ENCODE data around the gene DCAF5.
"Not testable (repeated sequence)": the region's sequence is repeated elsewhere in the genome, so short reads cannot be mapped to it uniquely, and the experiment has no call there.

DCAF5 gene

GRCh38 chr14:69068744-69069421 is 84.0 kb downstream of the DCAF5 start:
- no peak for DNase-seq (ENCODE audit: low spot score)

DNA sequence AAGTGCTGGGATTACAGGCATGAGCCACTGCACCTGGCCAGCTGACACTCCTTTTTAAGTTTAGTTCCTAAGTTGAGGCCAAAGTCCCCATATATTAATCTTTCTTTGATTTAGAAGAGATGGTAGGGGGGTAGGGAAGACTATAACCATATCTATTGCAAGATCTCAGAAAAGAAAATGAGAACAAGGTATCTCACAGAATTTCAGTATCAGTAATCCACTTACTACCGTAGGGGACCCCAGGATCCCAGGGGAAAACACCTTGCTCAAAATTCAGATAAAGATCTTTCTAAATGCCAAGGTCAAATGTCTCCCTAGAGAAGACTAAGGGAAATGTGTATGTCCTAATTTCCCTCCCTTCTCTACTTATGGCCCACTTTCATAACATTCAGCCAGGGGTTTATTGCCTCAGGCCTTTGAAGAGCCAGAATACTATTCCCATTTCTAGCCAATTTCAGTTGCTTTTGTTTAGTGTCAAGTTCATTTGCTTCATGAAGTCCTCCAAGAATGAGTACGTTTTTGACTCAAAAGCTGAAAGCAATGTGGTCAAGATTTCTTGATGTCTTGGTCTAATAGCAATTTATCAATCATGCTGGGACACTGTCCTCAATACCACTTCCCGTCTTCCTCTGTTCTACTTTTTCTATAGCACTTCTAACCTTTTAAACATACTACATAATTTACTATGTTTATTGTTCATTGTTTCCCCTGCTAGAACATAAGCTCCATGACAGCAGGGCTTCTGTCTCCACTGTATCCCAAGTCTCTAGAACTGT is 86.3 kb downstream of the DCAF5 start:
- DNase-seq (ENCODE audit: low spot score) = no peak

- not testable (repeated sequence) for DNase-seq (ENCODE audit: low spot score)
Observed at GRCh38 chr14:69065934-69066333, 87.0 kb downstream of the DCAF5 start.

GRCh38 chr14:69064596-69064995 is 88.3 kb downstream of the DCAF5 start:
- DNase-seq (ENCODE audit: low spot score) = no peak

GRCh38 chr14:69059658-69060623 is 93.0 kb downstream of the DCAF5 start:
- DNase-seq (ENCODE audit: low spot score) = no peak

GRCh38 chr14:69055999-69056788 is 96.7 kb downstream of the DCAF5 start:
- DNase-seq (ENCODE audit: low spot score) = no peak

- no peak for DNase-seq (ENCODE audit: low spot score)
Observed at GRCh38 chr14:69055125-69055524, 97.8 kb downstream of the DCAF5 start.

- DNase-seq (ENCODE audit: low spot score) = no peak
Observed at GRCh38 chr14:69054030-69054429, 98.9 kb downstream of the DCAF5 start.

- DNase-seq (ENCODE audit: low spot score) = no peak
Observed at GRCh38 chr14:69052181-69052601, 100.7 kb downstream of the DCAF5 start.

DNA sequence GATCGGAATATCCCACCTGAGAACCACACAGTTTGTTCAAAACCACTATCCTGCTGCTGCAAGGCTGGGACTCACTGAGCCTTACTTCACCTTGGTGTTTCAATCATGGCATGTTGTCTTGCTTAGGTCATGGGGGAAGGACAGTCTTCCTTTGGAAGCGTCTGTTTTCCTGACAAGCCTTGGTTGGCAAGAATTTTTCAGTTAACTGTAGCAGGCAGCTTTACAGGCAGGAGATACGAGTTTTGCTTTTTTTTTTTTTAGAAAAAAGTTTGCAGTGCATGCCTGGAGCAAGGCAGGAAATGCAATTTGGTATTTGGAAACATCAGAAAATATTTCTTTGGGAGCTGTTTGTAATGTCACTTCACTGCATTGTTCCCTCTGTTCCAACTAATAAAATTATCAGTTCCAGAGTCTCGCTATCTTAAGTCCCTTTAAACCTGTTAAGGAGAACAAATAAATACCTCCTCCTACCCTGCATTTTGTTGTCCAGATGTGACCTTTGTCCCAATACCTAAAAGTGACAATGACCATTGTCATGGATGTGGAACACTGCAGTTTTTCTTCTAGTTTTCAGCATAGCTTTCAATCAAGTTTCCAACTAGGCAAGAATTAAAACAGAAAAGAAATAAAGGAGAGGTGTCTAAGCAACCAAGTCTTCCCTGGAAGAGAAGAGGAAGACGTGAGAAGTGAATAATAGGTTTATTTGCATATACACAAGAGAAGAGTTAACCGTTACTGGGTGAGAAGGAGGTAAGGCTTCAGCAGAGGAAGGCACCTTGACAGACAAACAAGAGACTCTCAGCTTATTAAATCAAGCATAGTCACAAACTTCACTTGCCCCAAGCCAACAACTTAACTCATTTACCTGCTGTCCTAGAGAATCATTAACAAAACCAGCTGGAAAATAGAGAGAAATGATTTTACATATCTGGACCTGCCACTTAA is 102.4 kb downstream of the DCAF5 start:
- no peak for DNase-seq (ENCODE audit: low spot score)

- DNase-seq (ENCODE audit: low spot score) = no peak
Observed at GRCh38 chr14:69049675-69050074, 103.2 kb downstream of the DCAF5 start.

DNA sequence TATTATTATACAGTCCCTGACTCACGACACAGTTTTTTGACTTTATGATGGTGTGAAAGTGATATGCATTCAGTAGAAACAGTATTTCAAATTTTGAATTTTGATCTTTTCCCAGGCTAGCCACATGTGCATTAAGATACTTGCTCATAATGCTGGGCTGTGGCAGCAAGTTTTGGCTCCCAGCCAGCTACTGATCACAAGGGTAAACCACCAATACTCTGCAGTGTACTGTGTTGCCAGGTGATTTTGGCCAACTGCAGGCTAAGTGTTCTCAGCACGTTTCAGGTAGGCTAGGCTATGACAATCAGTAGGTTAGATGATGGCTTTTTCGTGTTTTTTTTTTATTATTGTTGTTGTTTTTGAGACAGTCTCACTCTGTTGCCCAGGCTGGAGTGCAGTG is 104.5 kb downstream of the DCAF5 start:
- no peak for DNase-seq (ENCODE audit: low spot score)

DNA sequence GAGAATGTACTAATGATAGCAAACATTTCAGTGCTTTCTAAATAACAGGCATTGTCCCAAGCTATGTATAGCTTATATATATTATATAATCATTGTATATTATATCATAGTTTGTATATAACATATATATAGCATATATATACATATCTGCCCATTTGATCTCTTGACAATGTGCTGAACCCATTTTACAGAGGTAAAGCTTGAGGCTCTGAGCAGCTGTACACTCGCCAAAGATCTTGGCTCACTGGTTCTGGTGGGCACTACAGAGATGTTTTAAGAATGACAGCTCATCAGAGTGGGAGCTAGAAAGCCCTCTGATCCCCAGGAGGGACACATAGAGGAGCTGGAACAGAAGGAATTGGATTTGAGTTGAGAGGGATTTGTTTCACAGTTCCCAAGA is 105.7 kb downstream of the DCAF5 start:
- DNase-seq (ENCODE audit: low spot score) = no peak

GRCh38 chr14:69046476-69046860 is 106.5 kb downstream of the DCAF5 start:
- DNase-seq (ENCODE audit: low spot score) = no peak

- no peak for DNase-seq (ENCODE audit: low spot score)
Observed at GRCh38 chr14:69045857-69046475, 107.0 kb downstream of the DCAF5 start.

- DNase-seq (ENCODE audit: low spot score) = no peak
Observed at GRCh38 chr14:69044965-69045555, 107.9 kb downstream of the DCAF5 start.

DNA sequence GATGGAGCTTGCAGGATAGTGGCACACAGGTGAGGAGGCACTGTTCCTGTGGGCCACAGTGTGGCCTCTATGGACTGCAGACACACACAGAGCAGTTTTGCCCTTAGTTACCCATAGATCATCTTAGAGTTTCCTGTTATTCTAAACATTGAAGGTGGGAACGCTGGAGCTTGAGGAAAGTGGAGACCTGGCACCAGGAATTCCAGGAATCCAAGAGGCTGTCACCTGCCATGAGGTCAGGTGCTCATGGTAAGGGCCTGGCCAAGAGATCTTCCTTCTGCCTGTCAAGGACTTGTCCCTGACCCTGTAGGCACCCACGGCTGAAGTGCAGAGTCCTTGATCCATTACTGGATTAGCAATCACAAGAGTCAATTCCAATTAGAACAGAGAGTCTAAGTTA is 108.6 kb downstream of the DCAF5 start:
- no peak for DNase-seq (ENCODE audit: low spot score)

DNA sequence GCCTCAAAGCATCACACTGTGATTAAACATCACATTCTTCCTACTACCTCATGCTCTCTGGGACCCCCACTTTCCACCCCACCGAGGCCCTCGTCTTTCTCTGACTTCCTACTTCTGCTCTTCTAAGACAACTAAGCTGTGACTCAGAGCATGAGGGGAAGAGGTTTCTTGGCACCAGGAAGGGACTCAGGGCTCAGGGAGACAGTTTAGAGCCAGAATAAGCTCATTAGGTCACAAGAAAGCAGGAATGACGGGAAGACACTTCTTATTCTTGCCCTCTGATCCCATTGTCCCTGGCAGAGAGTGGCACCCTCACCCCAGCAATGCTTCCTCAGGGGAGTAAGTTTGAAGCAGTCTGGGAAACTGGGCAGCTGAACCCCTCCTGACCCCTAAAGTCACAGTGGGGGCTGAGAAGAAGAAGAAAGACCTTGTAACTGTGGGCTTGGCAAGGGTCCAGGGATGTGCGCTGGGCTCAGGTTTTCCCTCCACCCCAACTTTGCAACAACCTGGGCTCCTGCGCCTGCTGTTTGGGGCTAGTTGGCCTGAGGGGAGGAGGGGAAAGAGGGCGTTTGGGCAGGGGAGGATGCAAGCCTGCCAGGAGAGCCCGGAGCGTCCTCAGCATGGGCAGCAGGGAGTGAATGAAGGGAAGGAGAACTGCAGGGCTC is 109.2 kb downstream of the DCAF5 start:
- no peak for DNase-seq (ENCODE audit: low spot score)

GRCh38 chr14:69042787-69043444 is 110.0 kb downstream of the DCAF5 start:
- no peak for DNase-seq (ENCODE audit: low spot score)
